CD4-positive, CD25-positive, alpha-beta regulatory T cell (primary cell): ENCODE data around the gene PROK2. TPM values are rescaled to one million over a fixed set of nuclear protein-coding genes. Genes with fewer than 3 reads are reported as not detected.

Experiments used
- ATAC-seq, 2 donors: fragments of 150-1000 bp; cut with Tn5 transposase; one replicate each; pipeline ENCODE4 v1.10.0; 2021; ENCODE audit warnings: low read depth in 2 of 2, moderate number of reproducible peaks in 2 of 2, moderate library complexity in 1 of 2
- DNase-seq, 3 donors: peaks; one replicate each; pipeline versions ENCODE4 v3.0.0 to v3.0.0-alpha.2; 2012 to 2022; ENCODE audit warnings: mixed read lengths in 1 of 3
- H3K27ac ChIP-seq: one replicate; pipeline ENCODE4 v1.7.0; 2013; ENCODE audit warnings: mild to moderate bottlenecking, low read length; ENCODE audit not compliant: insufficient read depth, poor library complexity, severe bottlenecking
- H3K27me3 ChIP-seq: one replicate; pipeline ENCODE4 v1.7.0; 2013; ENCODE audit warnings: low read length; ENCODE audit not compliant: control insufficient read depth, insufficient read depth
- H3K36me3 ChIP-seq: one replicate; pipeline ENCODE4 v1.7.0; 2013; ENCODE audit warnings: mild to moderate bottlenecking, low read length, moderate library complexity; ENCODE audit not compliant: control insufficient read depth, insufficient read depth
- H3K4me1 ChIP-seq: 2 replicates; pipeline ENCODE4 v1.7.0; 2013; ENCODE audit warnings: mild to moderate bottlenecking, low read length; ENCODE audit not compliant: insufficient read depth, control insufficient read depth, poor library complexity, severe bottlenecking
- H3K4me3 ChIP-seq: one replicate; pipeline ENCODE4 v1.7.0; 2013; ENCODE audit warnings: low read depth, mild to moderate bottlenecking, low read length, moderate library complexity
- H3K9me3 ChIP-seq, 2 experiments: 1 replicate in 1 of 2; 2 replicates in 1 of 2; pipeline ENCODE4 v1.7.0; 2013; ENCODE audit warnings: low read length in 2 of 2, mild to moderate bottlenecking in 1 of 2, moderate library complexity in 1 of 2; ENCODE audit not compliant: control insufficient read depth in 2 of 2
- H3K27ac Mint-ChIP-seq, 3 donors: one replicate each; pipeline ENCODE4 v1.8.0; 2020 to 2022; ENCODE audit warnings: mild to moderate bottlenecking in 3 of 3, mixed read lengths in 3 of 3, moderate library complexity in 2 of 3
- H3K27me3 Mint-ChIP-seq: one replicate; pipeline ENCODE4 v1.8.0; 2022; ENCODE audit warnings: mild to moderate bottlenecking, mixed read lengths
- H3K36me3 Mint-ChIP-seq: one replicate; pipeline ENCODE4 v1.8.0; 2020; ENCODE audit warnings: mixed read lengths
- H3K4me1 Mint-ChIP-seq, 4 donors: one replicate each; pipeline ENCODE4 v1.8.0; 2020 to 2022; ENCODE audit warnings: mixed read lengths in 4 of 4, mild to moderate bottlenecking in 1 of 4
- H3K4me3 Mint-ChIP-seq, 4 donors: one replicate each; pipeline ENCODE4 v1.8.0; 2020 to 2022; ENCODE audit warnings: mild to moderate bottlenecking in 4 of 4, mixed read lengths in 4 of 4, moderate library complexity in 3 of 4
- H3K9me3 Mint-ChIP-seq, 7 donors: one replicate each; pipeline ENCODE4 v1.8.0; 2020 to 2022; ENCODE audit warnings: mixed read lengths in 7 of 7, mild to moderate bottlenecking in 3 of 7, moderate library complexity in 2 of 7
- polyA plus RNA-seq, 4 donors: library from polyadenylated mRNA; unstranded; fragments of 300-500 nt; fragmentation: Illumina TruSeq; gene quantifications; one replicate each; pipeline ENCODE4 v1.2.3, GENCODE V29; 2021
- total RNA-seq: library from RNA; stranded (reverse); gene quantifications from one replicate; pipeline ENCODE4 v1.2.3, GENCODE V29; 2022

The PROK2 gene
- total and polyA plus RNA-seq, 5 donors from 2014 or later = 0.89 to 6.5 (median 1.5) TPM

- Histone ChIP-seq H3K4me3 (peak overlapping the region; percentile 97), H3K27ac (peak overlapping the region; percentile 84), H3K4me1 (peaks cover 78% of the 10 kb centered on the region), H3K27me3 (no peaks in the 10 kb centered on the region), H3K9me3 (no peaks in the 10 kb centered on the region), H3K36me3 (no peaks in the 10 kb centered on the region)
- DNase-seq (no peak), ATAC-seq (no peak)
- Mint-ChIP-seq H3K4me3 (peak overlapping the region; percentile 65 to 99 (median 96)), H3K36me3 (peaks cover 17% of the 10 kb centered on the region), H3K4me1 (peaks cover 37 to 80% (median 72%) of the 10 kb centered on the region in 4 donors), H3K27me3 (no peaks in the 10 kb centered on the region), H3K9me3 (peaks cover 0 to 2% (median 0%) of the 10 kb centered on the region in 7 donors), H3K27ac (peak overlapping the region; percentile 88 to 96 (median 95))
Observed at GRCh38 chr3:71722693-71723092, 62.3 kb downstream of the PROK2 start.

Other genes starting within 250 kb of the PROK2 start
- 599 TPM for gene FOXP1, start 201.4 kb downstream of the PROK2 start, total RNA-seq
- gene FOXP1, start 201.4 kb downstream of the PROK2 start, polyA plus RNA-seq = 100 to 1,000 TPM; 301 to 367 (median 345) TPM
- 101 TPM for gene EIF4E3, start 59.7 kb downstream of the PROK2 start, total RNA-seq
- gene EIF4E3, start 59.7 kb downstream of the PROK2 start, polyA plus RNA-seq = 10 to 100 TPM; 27.8 to 98.9 (median 60.1) TPM
- 1.0 TPM for gene GPR27, start 31.3 kb downstream of the PROK2 start, total RNA-seq
- gene GPR27, start 31.3 kb downstream of the PROK2 start, polyA plus RNA-seq = 1 to 10 TPM in 1 of 4 donors, under 1 TPM in 2, not detected in 1; 0.30 to 1.4 (median 0.81) TPM